Panc1 (cell line): Measurements from ENCODE around the gene ATXN1L.

Source experiments
- CTCF ChIP-seq: fragments of 450-650 bp; IDR thresholded peaks from 2 replicates; pipeline ENCODE4 v1.5.1; 2017; ENCODE audit warnings: mild to moderate bottlenecking
- POLR2AphosphoS5 ChIP-seq: IDR thresholded peaks from 2 replicates; pipeline ENCODE4 v1.6.1; 2012; ENCODE audit warnings: mild to moderate bottlenecking, low read depth, low read length, moderate library complexity
- SIN3A ChIP-seq: IDR thresholded peaks from 2 replicates; pipeline ENCODE4 v1.6.1; 2012; ENCODE audit warnings: low read depth, mild to moderate bottlenecking, low read length, moderate library complexity, borderline replicate concordance; ENCODE audit not compliant: insufficient read depth
- TCF7L2 ChIP-seq: IDR thresholded peaks from 2 replicates; pipeline ENCODE4 v1.6.1; 2011; ENCODE audit warnings: mild to moderate bottlenecking, low read depth, low read length, inconsistent platforms
- TF ChIP-seq, protein P1 (sequence below), 2 experiments: IDR thresholded peaks; 2 replicates each; pipeline ENCODE4 v1.6.1; 2011 to 2012; ENCODE audit warnings: low read depth in 2 of 2, control low read depth in 1 of 2, low read length in 1 of 2, mild to moderate bottlenecking in 1 of 2, moderate library complexity in 1 of 2; ENCODE audit not compliant: insufficient read depth in 1 of 2

- TF ChIP-seq SIN3A (no peak), CTCF (no peak), POLR2AphosphoS5 (no peak), TCF7L2 (no peak)
- TF ChIP-seq, protein P1, sequence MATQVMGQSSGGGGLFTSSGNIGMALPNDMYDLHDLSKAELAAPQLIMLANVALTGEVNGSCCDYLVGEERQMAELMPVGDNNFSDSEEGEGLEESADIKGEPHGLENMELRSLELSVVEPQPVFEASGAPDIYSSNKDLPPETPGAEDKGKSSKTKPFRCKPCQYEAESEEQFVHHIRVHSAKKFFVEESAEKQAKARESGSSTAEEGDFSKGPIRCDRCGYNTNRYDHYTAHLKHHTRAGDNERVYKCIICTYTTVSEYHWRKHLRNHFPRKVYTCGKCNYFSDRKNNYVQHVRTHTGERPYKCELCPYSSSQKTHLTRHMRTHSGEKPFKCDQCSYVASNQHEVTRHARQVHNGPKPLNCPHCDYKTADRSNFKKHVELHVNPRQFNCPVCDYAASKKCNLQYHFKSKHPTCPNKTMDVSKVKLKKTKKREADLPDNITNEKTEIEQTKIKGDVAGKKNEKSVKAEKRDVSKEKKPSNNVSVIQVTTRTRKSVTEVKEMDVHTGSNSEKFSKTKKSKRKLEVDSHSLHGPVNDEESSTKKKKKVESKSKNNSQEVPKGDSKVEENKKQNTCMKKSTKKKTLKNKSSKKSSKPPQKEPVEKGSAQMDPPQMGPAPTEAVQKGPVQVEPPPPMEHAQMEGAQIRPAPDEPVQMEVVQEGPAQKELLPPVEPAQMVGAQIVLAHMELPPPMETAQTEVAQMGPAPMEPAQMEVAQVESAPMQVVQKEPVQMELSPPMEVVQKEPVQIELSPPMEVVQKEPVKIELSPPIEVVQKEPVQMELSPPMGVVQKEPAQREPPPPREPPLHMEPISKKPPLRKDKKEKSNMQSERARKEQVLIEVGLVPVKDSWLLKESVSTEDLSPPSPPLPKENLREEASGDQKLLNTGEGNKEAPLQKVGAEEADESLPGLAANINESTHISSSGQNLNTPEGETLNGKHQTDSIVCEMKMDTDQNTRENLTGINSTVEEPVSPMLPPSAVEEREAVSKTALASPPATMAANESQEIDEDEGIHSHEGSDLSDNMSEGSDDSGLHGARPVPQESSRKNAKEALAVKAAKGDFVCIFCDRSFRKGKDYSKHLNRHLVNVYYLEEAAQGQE (IDR thresholded peaks at IDR 0.05; ENCODE audit: insufficient read depth in 1 of 2, low read depth in 2 of 2, low read length in 1 of 2) = no peak
These were observed 48.1 kb downstream of the ATXN1L start for GRCh38 chr16:71893888-71894228.
